Astrocyte (in vitro differentiated cells and primary cell): ENCODE data around the gene LHFPL2. TPM values are rescaled to one million over a fixed set of nuclear protein-coding genes. Genes with fewer than 3 reads are reported as not detected.
"Not testable (repeated sequence)": the region's sequence is repeated elsewhere in the genome, so short reads cannot be mapped to it uniquely, and the experiment has no call there.

Source experiments
- DNase-seq: peaks from one replicate; pipeline ENCODE4 v3.0.0-alpha.2; 2010; ENCODE audit warnings: low read depth
- FAIRE-seq: peaks from 2 replicates; lab custom pipeline; 2011; peaks lifted over from hg19 to GRCh38; lab: Jason Lieb, UNC
- H2AFZ ChIP-seq: 2 replicates; pipeline ENCODE4 v1.6.0; 2012; ENCODE audit warnings: low read depth, low read length, inconsistent platforms
- H3K27ac ChIP-seq: 2 replicates; pipeline ENCODE4 v1.5.1; 2011; ENCODE audit warnings: low read depth, low read length, inconsistent platforms
- H3K27me3 ChIP-seq: 2 replicates; pipeline ENCODE4 v1.6.0; 2011; ENCODE audit warnings: low read length, inconsistent platforms; ENCODE audit not compliant: insufficient read depth
- H3K36me3 ChIP-seq: 2 replicates; pipeline ENCODE4 v1.5.1; 2011; ENCODE audit warnings: low read length, inconsistent platforms; ENCODE audit not compliant: insufficient read depth
- H3K4me1 ChIP-seq: 2 replicates; pipeline ENCODE4 v1.5.1; 2011; ENCODE audit warnings: low read length, inconsistent platforms; ENCODE audit not compliant: insufficient read depth
- H3K4me2 ChIP-seq: 2 replicates; pipeline ENCODE4 v1.6.0; 2012; ENCODE audit warnings: low read length, inconsistent platforms
- H3K4me3 ChIP-seq: 2 replicates; pipeline ENCODE4 v1.5.1; 2011; ENCODE audit warnings: low read depth, mild to moderate bottlenecking, low read length, inconsistent platforms; ENCODE audit not compliant: insufficient read depth
- H3K79me2 ChIP-seq: 2 replicates; pipeline ENCODE4 v1.6.0; 2012; ENCODE audit warnings: mild to moderate bottlenecking, low read length, inconsistent platforms; ENCODE audit not compliant: insufficient read depth
- H3K9ac ChIP-seq: 2 replicates; pipeline ENCODE4 v1.6.0; 2012; ENCODE audit warnings: mild to moderate bottlenecking, low read length, inconsistent platforms
- H3K9me3 ChIP-seq: 2 replicates; pipeline ENCODE4 v1.5.1; 2012; ENCODE audit warnings: low read depth, mild to moderate bottlenecking, low read length, inconsistent platforms; ENCODE audit not compliant: insufficient read depth
- H4K20me1 ChIP-seq: 2 replicates; pipeline ENCODE4 v1.6.0; 2012; ENCODE audit warnings: low read length, inconsistent platforms; ENCODE audit not compliant: insufficient read depth
- H3K27ac Mint-ChIP-seq: one replicate; pipeline ENCODE4 v1.8.0; 2021; ENCODE audit warnings: mild to moderate bottlenecking, mixed read lengths; ENCODE audit not compliant: unreplicated experiment
- H3K27me3 Mint-ChIP-seq: one replicate; pipeline ENCODE4 v1.8.0; 2021; ENCODE audit warnings: low read depth, mixed read lengths; ENCODE audit not compliant: unreplicated experiment
- H3K36me3 Mint-ChIP-seq: one replicate; pipeline ENCODE4 v1.8.0; 2021; ENCODE audit warnings: low read depth, mixed read lengths; ENCODE audit not compliant: unreplicated experiment
- H3K4me1 Mint-ChIP-seq: one replicate; pipeline ENCODE4 v1.8.0; 2021; ENCODE audit warnings: low read depth, mixed read lengths; ENCODE audit not compliant: unreplicated experiment
- H3K4me3 Mint-ChIP-seq: one replicate; pipeline ENCODE4 v1.8.0; 2021; ENCODE audit warnings: mild to moderate bottlenecking, moderate library complexity, mixed read lengths; ENCODE audit not compliant: unreplicated experiment
- H3K9me3 Mint-ChIP-seq: one replicate; pipeline ENCODE4 v1.8.0; 2021; ENCODE audit warnings: mild to moderate bottlenecking, mixed read lengths; ENCODE audit not compliant: unreplicated experiment
- CTCF ChIP-seq: IDR thresholded peaks from 2 replicates; pipeline ENCODE4 v1.5.1; 2011; ENCODE audit warnings: low read depth, mild to moderate bottlenecking, inconsistent platforms, low read length, moderate library complexity; ENCODE audit not compliant: insufficient read depth
- EZH2 ChIP-seq: IDR thresholded peaks from 2 replicates; pipeline ENCODE4 v1.6.1; 2012; ENCODE audit warnings: mild to moderate bottlenecking, low read length, inconsistent platforms; ENCODE audit not compliant: insufficient read depth
- total RNA-seq: library from RNA; stranded (reverse); gene quantifications from 2 replicates; pipeline ENCODE4 v1.2.1, GENCODE V29; 2021

The LHFPL2 gene
- total RNA-seq, 1 donor from 2014 or later: 17.0 TPM

- H3K27ac ChIP-seq: no peak overlapping the region
- no peak for DNase-seq
- no peaks in the 10 kb centered on the region for H3K9me3 ChIP-seq
- TF ChIP-seq EZH2 (no peak), CTCF (no peak)
- H3K4me3 ChIP-seq: no peak overlapping the region
- Mint-ChIP-seq H3K4me3 (no peak overlapping the region), H3K9me3 (peaks cover 9% of the 10 kb centered on the region), H3K27me3 (peaks cover 5% of the 10 kb centered on the region), H3K27ac (no peak overlapping the region), H3K4me1 (no peaks in the 10 kb centered on the region), H3K36me3 (no peaks in the 10 kb centered on the region)
- H4K20me1 ChIP-seq: no peaks in the 10 kb centered on the region
- no peaks in the 10 kb centered on the region for H3K36me3 ChIP-seq
- no peak for FAIRE-seq
- H3K4me1 ChIP-seq: no peaks in the 10 kb centered on the region
- H2AFZ ChIP-seq: no peak overlapping the region
- H3K9ac ChIP-seq: no peak overlapping the region
- no peaks in the 10 kb centered on the region for H3K79me2 ChIP-seq
- H3K27me3 ChIP-seq: no peaks in the 10 kb centered on the region
- H3K4me2 ChIP-seq: no peak overlapping the region
Measured at GRCh38 chr5:78690253-78690972, 41.8 kb upstream of the LHFPL2 start.

GRCh38 chr5:78689540-78690252, 41.1 kb upstream of the LHFPL2 start:
- no peak for TF ChIP-seq CTCF
- no peak for TF ChIP-seq EZH2
- no peak for FAIRE-seq

GRCh38 chr5:78687514-78687913, 38.9 kb upstream of the LHFPL2 start:
- H3K4me3 ChIP-seq, FAIRE-seq, H3K27me3 ChIP-seq, H3K9ac ChIP-seq, H3K4me1 ChIP-seq, H3K4me2 ChIP-seq, H3K27me3 Mint-ChIP-seq, H3K4me1 Mint-ChIP-seq, H3K36me3 ChIP-seq, H2AFZ ChIP-seq, H3K27ac ChIP-seq, H3K79me2 ChIP-seq, H3K36me3 Mint-ChIP-seq, H3K27ac Mint-ChIP-seq, H3K9me3 ChIP-seq, DNase-seq, H3K4me3 Mint-ChIP-seq, H4K20me1 ChIP-seq: not testable (repeated sequence)
- peaks cover 14% of the 10 kb centered on the region for H3K9me3 Mint-ChIP-seq

More at GRCh38 chr5:78689540-78690252, 41.1 kb upstream of the LHFPL2 start:
- Mint-ChIP-seq H3K4me3 (no peak overlapping the region), H3K27me3 (peaks cover 5% of the 10 kb centered on the region), H3K9me3 (peaks cover 9% of the 10 kb centered on the region), H3K27ac (no peak overlapping the region), H3K36me3 (no peaks in the 10 kb centered on the region), H3K4me1 (no peaks in the 10 kb centered on the region)
- H3K36me3 ChIP-seq: no peaks in the 10 kb centered on the region
- H2AFZ ChIP-seq: no peak overlapping the region
- no peak overlapping the region for H3K4me3 ChIP-seq
- no peak for DNase-seq
- H3K27me3 ChIP-seq: no peaks in the 10 kb centered on the region
- no peaks in the 10 kb centered on the region for H3K4me1 ChIP-seq
- H3K79me2 ChIP-seq: no peaks in the 10 kb centered on the region
- H3K9ac ChIP-seq: no peak overlapping the region
- no peak overlapping the region for H3K4me2 ChIP-seq
- H3K9me3 ChIP-seq: no peaks in the 10 kb centered on the region
- H3K27ac ChIP-seq: no peak overlapping the region
- no peaks in the 10 kb centered on the region for H4K20me1 ChIP-seq

DNA sequence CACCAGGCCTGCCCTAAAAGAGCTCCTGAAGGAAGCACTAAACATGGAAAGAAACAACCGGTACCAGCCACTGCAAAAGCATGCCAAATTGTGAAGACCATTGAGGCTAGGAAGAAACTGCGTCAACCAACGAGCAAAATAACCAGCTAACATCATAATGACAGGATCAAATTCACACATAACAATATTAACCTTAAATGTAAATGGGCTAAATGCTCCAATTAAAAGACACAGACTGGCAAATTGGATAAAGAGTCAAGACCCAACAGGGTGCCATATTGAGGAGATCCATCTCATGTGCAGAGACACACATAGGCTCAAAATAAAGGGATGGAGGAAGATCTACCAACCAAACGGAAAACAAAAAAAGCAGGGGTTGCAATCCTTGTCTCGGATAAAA, 35.3 kb upstream of the LHFPL2 start:
- H3K27ac ChIP-seq, H3K27ac Mint-ChIP-seq, H3K9ac ChIP-seq, H2AFZ ChIP-seq, H3K27me3 ChIP-seq, H3K4me1 Mint-ChIP-seq, DNase-seq, H3K4me1 ChIP-seq, H3K4me2 ChIP-seq, H3K36me3 ChIP-seq, H3K4me3 ChIP-seq, H4K20me1 ChIP-seq, H3K36me3 Mint-ChIP-seq, H3K4me3 Mint-ChIP-seq, H3K79me2 ChIP-seq, H3K27me3 Mint-ChIP-seq, H3K9me3 ChIP-seq, FAIRE-seq: not testable (repeated sequence)
- peaks cover 14% of the 10 kb centered on the region for H3K9me3 Mint-ChIP-seq
